Stimulated activated CD4-positive, alpha-beta T cell treated with anti-CD3 and anti-CD28 coated beads, Interleukin-12 subunit alpha, Interleukin-12 subunit beta, amount 100 ng/mL, for 48 hours (primary cell): Measurements from ENCODE around the gene ICOSLG.
"Not testable (repeated sequence)": the region's sequence is repeated elsewhere in the genome, so short reads cannot be mapped to it uniquely, and the experiment has no call there.

Source experiments
- DNase-seq, 3 donors: peaks; one replicate each; pipeline ENCODE4 v3.0.0-alpha.2; 2020; ENCODE audit warnings: low read depth in 2 of 3, low spot score in 1 of 3

ICOSLG gene

DNA sequence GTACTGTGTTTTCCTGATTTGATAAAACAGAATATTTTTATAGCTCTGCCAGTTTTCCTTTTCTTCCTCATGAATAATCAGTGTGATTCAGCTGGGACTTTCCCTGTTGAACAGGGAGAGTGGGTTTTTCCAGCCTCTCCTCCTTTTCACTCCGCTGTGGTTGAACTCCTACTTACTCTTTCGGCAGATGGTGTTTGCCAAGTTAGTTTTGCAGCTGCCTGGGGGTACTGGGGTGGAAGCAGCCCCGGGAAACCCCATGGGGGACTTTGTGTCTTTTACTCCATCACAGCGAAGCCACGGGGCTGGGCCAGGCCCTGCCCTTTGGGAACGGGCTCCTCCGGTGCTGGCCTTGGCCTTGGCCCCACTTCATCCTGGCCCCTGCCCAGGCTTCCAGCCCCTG lies 55.9 kb downstream of the ICOSLG start:
- not testable (repeated sequence) for DNase-seq

DNA sequence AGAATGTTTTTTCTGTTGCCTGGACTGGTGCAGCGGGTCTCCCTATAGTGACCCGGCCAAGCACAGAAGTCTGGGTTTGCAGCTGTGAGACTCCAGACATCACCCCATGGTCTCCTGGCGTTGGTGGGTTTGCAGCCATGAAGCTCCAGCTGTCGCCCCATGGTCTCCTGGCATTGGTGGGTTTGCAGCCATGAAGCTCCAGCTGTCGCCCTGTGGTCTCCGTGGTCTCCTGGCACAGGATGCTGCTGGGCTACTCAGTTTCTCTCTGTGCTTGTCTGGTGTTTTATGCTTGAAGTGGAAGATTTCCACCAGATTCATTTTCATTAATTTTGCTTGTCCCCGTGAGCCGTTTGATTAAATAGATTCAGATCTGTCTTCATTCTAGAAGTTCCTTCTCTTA lies 58.5 kb downstream of the ICOSLG start:
- DNase-seq: not testable (repeated sequence)

GRCh38 chr21:44181506-44181905 lies 59.2 kb downstream of the ICOSLG start:
- DNase-seq: not testable (repeated sequence)

DNA sequence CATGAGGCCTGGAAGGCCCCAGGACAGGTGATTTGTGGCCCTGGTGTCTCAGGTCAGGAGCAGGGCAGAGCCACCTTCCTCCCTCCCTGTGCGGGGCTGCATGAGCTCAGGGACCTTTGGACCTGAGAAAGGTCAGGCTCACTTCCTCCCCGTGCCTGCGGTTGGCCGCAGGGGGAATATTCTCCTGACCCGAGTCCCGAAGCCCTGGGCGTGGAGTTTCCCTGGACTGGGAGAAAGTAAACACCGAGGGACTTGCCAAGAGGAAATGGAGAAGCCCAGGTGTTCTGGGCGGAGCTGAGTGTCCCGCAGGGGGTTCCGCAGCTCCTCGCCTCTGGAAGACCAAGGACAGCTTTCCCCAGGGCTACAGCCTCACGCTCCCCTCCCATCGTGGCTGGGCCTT lies 64.6 kb downstream of the ICOSLG start:
- not testable (repeated sequence) for DNase-seq

- DNase-seq: not testable (repeated sequence)
Observed at GRCh38 chr21:44175189-44175588, 65.6 kb downstream of the ICOSLG start.
